Right ventricle myocardium superior (tissue), 1 donor: ENCODE measurements around the gene PCDHB8. TPM values are rescaled to one million over a fixed set of nuclear protein-coding genes. Genes with fewer than 3 reads are reported as not detected.
"Not testable (repeated sequence)": the region's sequence is repeated elsewhere in the genome, so short reads cannot be mapped to it uniquely, and the experiment has no call there.

Experiments used
- ATAC-seq: fragments of 200-7000 bp; cut with Tn5 transposase; one replicate; pipeline ENCODE4 v1.9.1; 2020; ENCODE audit warnings: mild to moderate bottlenecking; ENCODE audit not compliant: poor library complexity
- DNase-seq: peaks from one replicate; pipeline ENCODE4 v3.0.0-alpha.2; 2020
- intact Hi-C: fragments of 100-400 bp; cut with DNase I; formaldehyde crosslinking; loops from one replicate; pipeline ENCODE4 v1.11.2; 2022
- long read RNA-seq: library from polyadenylated mRNA; unstranded; transcript quantifications from one replicate; pipeline ENCODE4 v2.0.0, GENCODE V29; 2021
- total RNA-seq: library from RNA; stranded (reverse); fragmentation: NEBNext Ultra II Directional; extraction: Animal tissue kit (Norgen Biotek cat#: 25700); gene quantifications from one replicate; pipeline ENCODE4 v1.2.1, GENCODE V29; 2021
- donor health status: DM: no; HTN: yes; CAD: no; lungs with severe emphysema.

PCDHB8 gene
- total RNA-seq, result 2.1 TPM
- long read RNA-seq, partial matches to known transcripts, result 0 of 3 reads
- long read RNA-seq, other reads (novel, unspliced or antisense), result 0 of 3 reads

DNA sequence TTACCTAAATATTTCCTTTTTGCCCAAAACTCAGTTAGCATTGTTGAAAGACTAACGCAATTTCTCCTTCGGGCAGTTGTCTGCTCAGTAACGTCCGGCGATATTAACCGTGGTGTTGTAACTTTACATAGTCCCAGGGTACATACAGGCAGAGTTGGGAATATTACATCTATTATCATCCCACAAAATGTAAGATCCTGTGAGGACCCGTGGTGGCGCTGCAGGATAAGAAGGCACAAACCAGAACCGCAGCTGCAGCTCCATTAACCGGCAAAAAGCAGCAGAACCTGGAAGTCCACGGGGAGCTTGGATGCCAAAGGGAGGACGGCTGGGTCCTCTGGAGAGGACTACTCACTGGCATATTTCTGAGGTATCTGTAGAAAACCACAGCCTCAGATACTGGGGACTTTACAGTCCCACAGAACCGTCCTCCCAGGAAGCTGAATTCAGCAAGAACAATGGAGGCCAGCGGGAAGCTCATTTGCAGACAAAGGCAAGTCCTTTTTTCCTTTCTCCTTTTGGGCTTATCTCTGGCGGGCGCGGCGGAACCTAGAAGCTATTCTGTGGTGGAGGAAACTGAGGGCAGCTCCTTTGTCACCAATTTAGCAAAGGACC, at the start of gene PCDHB8:
TSS of gene PCDHB8 (plus strand) at position 214 of the 615 bp plus-strand sequence. CDS start at position 459, 245 bp downstream.
- peak; percentile 86 for ATAC-seq
- intact Hi-C loops, result not testable (repeated sequence)
- peak; percentile 39 for DNase-seq

DNA sequence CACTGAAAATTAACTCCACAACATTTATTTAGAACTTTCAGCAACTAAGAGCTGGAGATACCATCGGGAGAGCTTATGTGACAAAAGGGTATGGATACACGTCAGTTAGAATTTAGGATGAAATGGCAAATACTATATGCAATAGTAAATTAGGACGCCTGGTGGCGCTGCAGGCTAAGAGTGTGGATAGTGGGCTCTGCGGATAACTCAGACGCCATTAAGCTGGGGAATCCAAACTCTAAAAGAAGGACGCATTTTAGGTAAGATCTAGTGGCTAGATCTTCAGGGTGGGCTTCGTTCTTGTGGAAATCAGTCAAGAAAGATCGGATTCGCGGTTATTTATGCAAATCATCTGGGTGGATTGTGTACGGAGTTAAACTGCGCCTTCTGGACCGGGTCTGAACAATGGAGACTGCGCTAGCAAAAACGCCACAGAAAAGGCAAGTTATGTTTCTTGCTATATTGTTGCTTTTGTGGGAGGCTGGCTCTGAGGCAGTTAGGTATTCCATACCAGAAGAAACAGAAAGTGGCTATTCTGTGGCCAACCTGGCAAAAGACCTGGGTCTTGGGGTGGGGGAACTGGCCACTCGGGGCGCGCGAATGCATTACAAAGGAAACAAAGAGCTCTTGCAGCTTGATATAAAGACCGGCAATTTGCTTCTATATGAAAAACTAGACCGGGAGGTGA, 42.4 kb upstream of the PCDHB8 start, which contains the start of gene PCDHB5:
TSS of gene PCDHB5 (plus strand) at position 177 of the 688 bp plus-strand sequence. CDS start at position 406, 229 bp downstream.
- intact Hi-C loops, result no loop called here
- ATAC-seq (no peak), DNase-seq (no peak)

DNA sequence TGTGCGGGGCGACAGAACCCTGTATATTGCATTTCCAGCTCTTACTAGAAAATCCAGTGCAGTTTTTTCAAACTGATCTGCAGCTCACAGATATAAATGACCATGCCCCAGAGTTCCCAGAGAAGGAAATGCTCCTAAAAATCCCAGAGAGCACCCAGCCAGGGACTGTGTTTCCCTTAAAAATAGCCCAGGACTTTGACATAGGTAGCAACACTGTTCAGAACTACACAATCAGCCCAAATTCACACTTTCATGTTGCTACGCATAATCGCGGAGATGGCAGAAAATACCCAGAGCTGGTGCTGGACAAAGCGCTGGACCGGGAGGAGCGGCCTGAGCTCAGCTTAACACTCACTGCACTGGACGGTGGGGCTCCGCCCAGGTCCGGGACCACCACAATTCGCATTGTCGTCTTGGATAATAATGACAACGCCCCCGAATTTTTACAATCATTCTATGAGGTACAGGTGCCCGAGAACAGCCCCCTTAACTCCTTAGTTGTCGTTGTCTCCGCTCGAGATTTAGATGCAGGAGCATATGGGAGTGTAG, 41.8 kb upstream of the PCDHB8 start:
- DNase-seq (no peak), ATAC-seq (no peak)
- intact Hi-C loops, result no loop called here

DNA sequence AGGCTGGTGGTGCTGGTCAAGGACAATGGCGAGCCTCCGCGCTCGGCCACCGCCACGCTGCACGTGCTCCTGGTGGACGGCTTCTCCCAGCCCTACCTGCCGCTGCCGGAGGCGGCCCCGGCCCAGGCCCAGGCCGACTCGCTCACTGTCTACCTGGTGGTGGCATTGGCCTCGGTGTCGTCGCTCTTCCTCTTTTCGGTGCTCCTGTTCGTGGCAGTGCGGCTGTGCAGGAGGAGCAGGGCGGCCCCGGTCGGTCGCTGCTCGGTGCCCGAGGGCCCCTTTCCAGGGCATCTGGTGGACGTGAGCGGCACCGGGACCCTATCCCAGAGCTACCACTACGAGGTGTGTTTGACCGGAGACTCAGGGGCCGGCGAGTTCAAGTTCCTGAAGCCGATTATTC, 40.2 kb upstream of the PCDHB8 start:
- ATAC-seq, DNase-seq, intact Hi-C loops: not testable (repeated sequence)

DNA sequence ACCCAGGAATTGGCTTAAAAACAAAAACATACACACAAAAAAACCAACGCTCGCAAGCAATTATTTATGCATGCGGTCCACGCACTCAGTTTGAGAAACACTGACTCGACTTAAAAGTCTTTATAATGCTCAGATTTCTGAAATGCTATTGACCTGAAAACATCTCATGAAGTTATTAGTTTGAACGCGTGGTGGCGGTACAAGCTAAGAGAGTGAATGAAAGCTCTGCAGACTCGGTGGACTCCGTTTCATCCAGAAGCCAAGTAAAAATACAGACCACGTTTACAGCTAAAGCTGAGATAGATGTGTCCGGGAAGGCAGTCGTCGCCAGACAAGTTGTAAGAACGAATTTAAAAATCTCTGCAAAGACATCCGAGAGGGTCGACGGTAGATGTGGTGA, 27.8 kb upstream of the PCDHB8 start, which contains the start of gene PCDHB6:
TSS of gene PCDHB6 (plus strand) at position 246 of the 400 bp plus-strand sequence. CDS start 201 bp downstream, outside the sequence.
- intact Hi-C loops, result no loop called here
- DNase-seq (no peak), ATAC-seq (no peak)

DNA sequence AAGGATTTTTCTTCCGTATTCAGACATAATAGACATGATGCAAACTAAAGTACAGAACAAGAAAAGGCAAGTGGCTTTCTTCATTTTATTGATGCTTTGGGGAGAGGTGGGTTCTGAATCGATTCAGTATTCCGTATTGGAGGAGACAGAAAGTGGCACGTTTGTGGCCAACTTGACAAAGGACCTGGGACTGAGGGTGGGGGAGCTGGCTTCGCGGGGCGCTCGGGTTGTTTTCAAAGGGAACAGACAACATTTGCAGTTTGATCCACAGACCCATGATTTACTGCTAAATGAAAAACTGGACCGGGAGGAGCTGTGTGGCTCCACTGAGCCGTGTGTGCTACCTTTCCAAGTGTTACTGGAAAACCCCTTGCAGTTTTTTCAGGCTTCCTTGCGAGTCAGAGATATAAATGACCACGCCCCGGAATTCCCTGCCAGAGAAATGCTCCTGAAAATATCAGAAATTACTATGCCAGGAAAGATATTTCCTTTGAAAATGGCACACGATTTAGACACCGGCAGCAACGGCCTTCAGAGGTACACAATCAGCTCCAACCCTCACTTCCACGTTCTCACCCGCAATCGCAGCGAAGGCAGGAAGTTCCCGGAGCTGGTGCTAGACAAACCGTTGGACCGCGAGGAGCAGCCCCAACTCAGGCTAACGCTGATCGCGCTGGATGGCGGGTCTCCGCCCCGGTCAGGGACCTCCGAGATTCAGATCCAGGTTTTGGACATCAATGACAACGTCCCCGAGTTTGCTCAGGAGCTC, 27.2 kb upstream of the PCDHB8 start:
- no peak for DNase-seq

DNA sequence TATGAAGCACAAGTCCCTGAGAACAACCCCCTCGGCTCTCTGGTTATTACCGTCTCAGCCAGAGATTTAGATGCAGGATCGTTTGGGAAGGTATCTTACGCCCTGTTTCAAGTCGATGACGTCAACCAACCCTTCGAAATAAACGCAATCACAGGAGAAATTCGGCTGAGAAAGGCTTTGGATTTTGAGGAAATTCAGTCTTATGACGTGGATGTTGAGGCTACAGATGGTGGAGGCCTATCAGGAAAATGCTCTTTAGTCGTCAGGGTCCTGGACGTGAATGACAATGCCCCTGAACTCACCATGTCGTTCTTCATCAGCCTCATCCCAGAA, 26.6 kb upstream of the PCDHB8 start:
- DNase-seq (no peak), ATAC-seq (no peak)
- intact Hi-C loops, result no loop called here

More for the DNA sequence above, 27.2 kb upstream of the PCDHB8 start:
- ATAC-seq, result no peak
- intact Hi-C loops, result no loop called here

DNA sequence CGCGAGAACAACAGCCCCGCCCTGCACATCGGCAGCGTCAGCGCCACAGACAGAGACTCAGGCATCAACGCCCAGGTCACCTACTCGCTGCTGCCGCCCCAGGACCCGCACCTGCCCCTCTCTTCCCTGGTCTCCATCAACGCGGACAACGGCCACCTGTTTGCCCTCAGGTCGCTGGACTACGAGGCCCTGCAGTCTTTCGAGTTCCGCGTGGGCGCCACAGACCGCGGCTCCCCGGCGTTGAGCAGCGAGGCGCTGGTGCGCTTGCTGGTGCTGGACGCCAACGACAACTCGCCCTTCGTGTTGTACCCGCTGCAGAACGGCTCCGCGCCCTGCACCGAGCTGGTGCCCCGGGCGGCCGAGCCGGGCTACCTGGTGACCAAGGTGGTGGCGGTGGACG, 26.0 kb upstream of the PCDHB8 start:
- ATAC-seq, intact Hi-C loops, DNase-seq: not testable (repeated sequence)

DNA sequence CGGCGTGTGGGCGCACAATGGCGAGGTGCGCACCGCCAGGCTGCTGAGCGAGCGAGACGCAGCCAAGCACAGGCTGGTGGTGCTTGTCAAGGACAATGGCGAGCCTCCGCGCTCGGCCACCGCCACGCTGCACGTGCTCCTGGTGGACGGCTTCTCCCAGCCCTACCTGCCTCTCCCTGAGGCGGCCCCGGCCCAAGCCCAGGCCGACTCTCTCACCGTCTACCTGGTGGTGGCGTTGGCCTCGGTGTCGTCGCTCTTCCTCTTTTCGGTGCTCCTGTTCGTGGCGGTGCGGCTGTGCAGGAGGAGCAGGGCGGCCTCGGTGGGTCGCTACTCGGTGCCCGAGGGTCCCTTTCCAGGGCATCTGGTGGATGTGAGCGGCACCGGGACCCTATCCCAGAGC, 25.5 kb upstream of the PCDHB8 start:
- DNase-seq, ATAC-seq, intact Hi-C loops: not testable (repeated sequence)

DNA sequence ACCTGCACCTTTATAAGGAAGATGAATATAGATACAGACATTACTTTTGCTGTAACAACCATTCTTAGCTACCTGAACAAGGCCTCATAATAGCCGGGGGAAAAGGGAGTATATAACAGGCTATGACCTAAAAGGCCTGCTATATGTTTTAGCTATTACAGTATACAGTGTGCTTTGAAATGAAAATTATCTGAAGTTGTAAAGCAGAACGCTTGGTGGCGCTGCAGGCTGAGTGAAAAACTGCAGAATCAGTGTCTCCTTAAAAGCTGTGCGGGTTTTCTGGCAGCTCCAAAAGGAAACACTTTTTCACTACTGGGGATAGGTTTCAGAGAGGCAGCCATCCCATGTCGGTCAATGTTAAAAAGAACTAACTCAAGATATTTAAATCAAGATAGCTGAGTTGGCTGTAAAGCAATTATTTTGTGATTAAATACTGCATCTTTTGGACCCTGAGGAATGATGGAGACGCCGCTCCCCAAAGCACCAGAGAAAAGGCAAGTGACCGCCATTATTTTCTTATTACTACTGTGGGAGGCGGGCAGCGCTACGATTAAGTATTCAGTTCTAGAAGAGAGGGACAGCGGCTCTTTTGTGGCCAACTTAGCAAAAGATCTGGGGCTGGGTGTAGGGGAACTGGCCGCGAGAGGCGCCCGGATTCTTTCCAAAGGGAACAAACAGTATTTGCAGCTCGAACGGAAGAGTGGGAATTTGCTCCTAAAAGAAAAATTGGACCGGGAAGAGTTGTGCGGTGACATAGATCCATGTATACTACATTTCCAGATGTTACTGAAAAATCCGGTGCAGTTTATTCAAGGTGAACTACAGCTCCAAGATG, 21.8 kb upstream of the PCDHB8 start:
- ATAC-seq, result no peak

DNA sequence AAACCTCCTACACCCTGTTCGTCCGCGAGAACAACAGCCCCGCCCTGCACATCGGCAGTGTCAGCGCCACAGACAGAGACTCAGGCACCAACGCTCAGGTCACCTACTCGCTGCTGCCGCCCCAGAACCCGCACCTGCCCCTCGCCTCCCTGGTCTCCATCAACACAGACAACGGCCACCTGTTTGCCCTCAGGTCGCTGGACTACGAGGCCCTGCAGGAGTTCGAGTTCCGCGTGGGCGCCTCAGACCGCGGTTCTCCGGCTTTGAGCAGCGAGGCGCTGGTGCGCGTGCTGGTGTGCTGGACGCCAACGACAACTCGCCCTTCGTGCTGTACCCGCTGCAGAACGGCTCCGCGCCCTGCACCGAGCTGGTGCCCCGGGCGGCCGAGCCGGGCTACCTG, 20.2 kb upstream of the PCDHB8 start:
- DNase-seq, intact Hi-C loops, ATAC-seq: not testable (repeated sequence)

More for the DNA sequence above, 21.8 kb upstream of the PCDHB8 start:
- DNase-seq, result no peak
- intact Hi-C loops, result no loop called here

DNA sequence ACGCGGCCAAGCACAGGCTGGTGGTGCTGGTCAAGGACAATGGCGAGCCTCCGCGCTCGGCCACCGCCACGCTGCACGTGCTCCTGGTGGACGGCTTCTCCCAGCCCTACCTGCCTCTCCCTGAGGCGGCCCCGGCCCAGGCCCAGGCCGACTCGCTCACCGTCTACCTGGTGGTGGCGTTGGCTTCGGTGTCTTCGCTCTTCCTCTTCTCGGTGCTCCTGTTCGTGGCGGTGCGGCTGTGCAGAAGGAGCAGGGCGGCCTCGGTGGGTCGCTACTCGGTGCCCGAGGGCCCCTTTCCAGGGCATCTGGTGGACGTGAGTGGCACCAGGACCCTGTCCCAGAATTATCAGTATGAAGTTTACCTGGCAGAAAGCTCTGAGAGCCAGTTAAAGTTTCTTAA, 19.7 kb upstream of the PCDHB8 start:
- ATAC-seq, intact Hi-C loops, DNase-seq: not testable (repeated sequence)

DNA sequence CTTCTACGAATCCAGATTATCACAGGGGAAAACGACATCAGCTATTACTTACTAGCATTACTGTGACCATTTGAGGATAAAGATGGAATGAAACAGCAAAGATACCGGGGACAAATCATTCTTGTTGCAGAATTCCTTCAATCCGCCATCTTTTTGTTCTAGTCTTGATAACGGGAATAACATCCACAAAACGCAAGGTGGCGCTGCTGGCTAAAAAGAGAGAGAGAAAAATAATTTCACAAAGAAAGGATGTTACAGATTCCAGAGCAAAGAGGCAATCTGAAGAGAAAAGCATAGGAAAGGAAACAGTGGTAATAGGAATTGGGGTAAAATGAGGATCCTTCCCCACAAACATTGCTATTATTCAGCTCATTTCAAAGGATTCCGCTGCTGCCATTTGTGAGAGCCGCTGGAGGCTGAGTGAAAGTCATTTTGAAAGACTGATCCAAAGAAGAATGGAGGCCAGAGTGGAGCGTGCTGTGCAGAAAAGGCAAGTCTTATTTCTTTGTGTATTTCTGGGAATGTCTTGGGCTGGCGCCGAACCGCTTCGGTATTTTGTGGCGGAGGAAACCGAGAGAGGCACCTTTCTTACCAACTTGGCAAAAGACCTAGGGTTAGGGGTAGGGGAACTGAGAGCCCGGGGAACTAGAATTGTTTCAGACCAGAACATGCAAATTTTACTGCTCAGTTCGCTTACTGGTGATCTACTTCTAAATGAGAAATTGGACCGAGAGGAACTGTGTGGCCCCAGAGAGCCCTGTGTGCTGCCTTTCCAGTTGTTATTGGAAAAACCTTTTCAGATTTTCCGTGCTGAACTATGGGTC, 5.0 kb upstream of the PCDHB8 start, which contains the start of gene PCDHB7:
TSS of gene PCDHB7 (plus strand) at position 264 of the 824 bp plus-strand sequence. CDS start at position 456, 192 bp downstream.
- ATAC-seq, result no peak
- intact Hi-C loops, result no loop called here
- DNase-seq, result no peak

DNA sequence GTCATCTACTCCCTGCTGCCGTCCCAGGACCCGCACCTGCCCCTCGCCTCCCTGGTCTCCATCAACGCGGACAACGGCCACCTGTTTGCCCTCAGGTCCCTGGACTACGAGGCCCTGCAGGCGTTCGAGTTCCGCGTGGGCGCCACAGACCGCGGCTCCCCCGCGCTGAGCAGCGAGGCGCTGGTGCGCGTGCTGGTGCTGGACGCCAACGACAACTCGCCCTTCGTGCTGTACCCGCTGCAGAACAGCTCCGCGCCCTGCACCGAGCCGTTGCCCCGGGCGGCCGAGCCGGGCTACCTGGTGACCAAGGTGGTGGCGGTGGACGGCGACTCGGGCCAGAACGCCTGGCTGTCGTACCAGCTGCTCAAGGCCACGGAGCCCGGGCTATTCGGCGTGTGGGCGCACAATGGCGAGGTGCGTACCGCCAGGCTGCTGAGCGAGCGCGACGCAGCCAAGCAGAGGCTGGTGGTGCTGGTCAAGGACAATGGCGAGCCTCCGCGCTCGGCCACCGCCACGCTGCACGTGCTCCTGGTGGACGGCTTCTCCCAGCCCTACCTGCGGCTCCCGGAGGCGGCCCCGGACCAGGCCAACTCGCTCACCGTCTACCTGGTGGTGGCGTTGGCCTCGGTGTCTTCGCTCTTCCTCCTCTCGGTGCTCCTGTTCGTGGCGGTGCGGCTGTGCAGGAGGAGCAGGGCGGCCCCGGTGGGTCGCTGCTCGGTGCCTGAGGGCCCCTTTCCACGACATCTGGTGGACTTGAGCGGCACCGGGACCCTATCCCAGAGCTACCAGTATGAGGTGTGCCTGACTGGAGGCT, 3.1 kb upstream of the PCDHB8 start:
- intact Hi-C loops, ATAC-seq: not testable (repeated sequence)
- peak; percentile 32 for DNase-seq

DNA sequence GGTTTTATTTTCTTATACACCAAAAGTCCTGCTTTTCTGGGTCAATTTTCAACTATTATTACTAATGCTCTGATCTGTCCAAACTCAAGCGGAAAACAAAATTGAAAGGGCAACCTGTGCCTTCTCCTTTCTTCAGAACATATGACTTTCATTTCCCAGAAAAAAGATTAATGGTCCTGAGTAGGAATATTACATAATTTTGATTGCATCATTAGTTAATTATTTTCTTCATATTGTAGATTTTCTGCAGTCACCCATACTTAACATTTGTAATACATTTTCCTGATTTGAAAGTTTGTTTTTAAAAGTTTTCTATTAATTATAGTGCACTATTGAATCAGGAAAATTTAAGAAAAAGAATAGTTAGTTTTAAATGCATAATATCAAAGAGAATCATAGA, 1.7 kb upstream of the PCDHB8 start:
- DNase-seq, result no peak
- no peak for ATAC-seq
- intact Hi-C loops, result no loop called here

DNA sequence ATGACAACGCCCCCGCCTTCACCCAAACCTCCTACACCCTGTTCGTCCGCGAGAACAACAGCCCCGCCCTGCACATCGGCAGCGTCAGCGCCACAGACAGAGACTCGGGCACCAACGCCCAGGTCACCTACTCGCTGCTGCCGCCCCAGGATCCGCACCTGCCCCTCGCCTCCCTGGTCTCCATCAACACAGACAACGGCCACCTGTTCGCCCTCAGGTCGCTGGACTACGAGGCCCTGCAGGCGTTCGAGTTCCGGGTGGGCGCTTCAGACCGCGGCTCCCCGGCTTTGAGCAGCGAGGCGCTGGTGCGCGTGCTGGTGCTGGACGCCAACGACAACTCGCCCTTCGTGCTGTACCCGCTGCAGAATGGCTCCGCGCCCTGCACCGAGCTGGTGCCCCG, 1.8 kb downstream of the PCDHB8 start:
- DNase-seq, intact Hi-C loops: not testable (repeated sequence)

More for the DNA sequence above, 1.8 kb downstream of the PCDHB8 start:
- ATAC-seq, result not testable (repeated sequence)
